H9 (cell line): Measurements from ENCODE around the gene CCR3. TPM values are rescaled to one million over a fixed set of nuclear protein-coding genes. Genes with fewer than 3 reads are reported as not detected.

Source experiments
- DNase-seq: peaks from one replicate; pipeline ENCODE4 v3.0.0-alpha.2; 2017
- H2AFZ ChIP-seq: one replicate; pipeline ENCODE4 v1.6.1; 2013; ENCODE audit warnings: mild to moderate bottlenecking, low read length, control low read depth, moderate library complexity
- H2AK5ac ChIP-seq: 2 replicates; pipeline ENCODE4 v1.6.1; 2013; ENCODE audit warnings: low read length, control low read depth, mixed read lengths; ENCODE audit not compliant: insufficient read length
- H2BK120ac ChIP-seq: one replicate; pipeline ENCODE4 v1.6.1; 2013; ENCODE audit warnings: low read depth, mild to moderate bottlenecking, low read length, control low read depth, inconsistent platforms; ENCODE audit not compliant: poor library complexity, severe bottlenecking
- H2BK12ac ChIP-seq: 2 replicates; pipeline ENCODE4 v1.6.1; 2013; ENCODE audit warnings: low read length, control low read depth, mixed read lengths, low read depth; ENCODE audit not compliant: insufficient read length
- H2BK15ac ChIP-seq: 2 replicates; pipeline ENCODE4 v1.6.1; 2013; ENCODE audit warnings: low read depth, low read length, control low read depth
- H2BK20ac ChIP-seq: one replicate; pipeline ENCODE4 v1.6.1; 2013; ENCODE audit warnings: low read depth, mild to moderate bottlenecking, low read length, control low read depth, inconsistent platforms; ENCODE audit not compliant: poor library complexity, severe bottlenecking
- H2BK5ac ChIP-seq: 2 replicates; pipeline ENCODE4 v1.6.1; 2013; ENCODE audit warnings: low read length, control low read depth, mixed read lengths; ENCODE audit not compliant: insufficient read length
- H3K14ac ChIP-seq: 2 replicates; pipeline ENCODE4 v1.6.1; 2013; ENCODE audit warnings: low read length, control low read depth; ENCODE audit not compliant: insufficient read depth
- H3K18ac ChIP-seq: 2 replicates; pipeline ENCODE4 v1.6.1; 2013; ENCODE audit warnings: low read depth, mild to moderate bottlenecking, mixed read lengths, low read length, control low read depth; ENCODE audit not compliant: insufficient read length
- H3K23ac ChIP-seq: 2 replicates; pipeline ENCODE4 v1.6.1; 2013; ENCODE audit warnings: low read length, control low read depth, mixed read lengths, low read depth; ENCODE audit not compliant: insufficient read length
- H3K23me2 ChIP-seq: 2 replicates; pipeline ENCODE4 v1.6.1; 2013; ENCODE audit warnings: low read depth, mild to moderate bottlenecking, mixed read lengths, low read length, control low read depth; ENCODE audit not compliant: insufficient read length, poor library complexity, severe bottlenecking
- H3K27ac ChIP-seq: 2 replicates; pipeline ENCODE4 v1.5.1; 2013; ENCODE audit warnings: low read length, control low read depth, mixed read lengths, low read depth; ENCODE audit not compliant: insufficient read length
- H3K27me3 ChIP-seq: 2 replicates; pipeline ENCODE4 v1.6.1; 2013; ENCODE audit warnings: low read length, control low read depth, inconsistent platforms; ENCODE audit not compliant: insufficient read depth
- H3K4ac ChIP-seq: 2 replicates; pipeline ENCODE4 v1.6.1; 2013; ENCODE audit warnings: low read depth, mild to moderate bottlenecking, control low read depth, inconsistent platforms, low read length, moderate library complexity
- H3K4me1 ChIP-seq: 2 replicates; pipeline ENCODE4 v1.6.1; 2013; ENCODE audit warnings: low read length, control low read depth, inconsistent platforms; ENCODE audit not compliant: insufficient read depth
- H3K4me2 ChIP-seq: 2 replicates; pipeline ENCODE4 v1.6.1; 2013; ENCODE audit warnings: low read length, control low read depth, mixed read lengths; ENCODE audit not compliant: insufficient read length, insufficient read depth
- H3K56ac ChIP-seq: 2 replicates; pipeline ENCODE4 v1.6.1; 2013; ENCODE audit warnings: low read depth, mild to moderate bottlenecking, mixed read lengths, low read length, control low read depth; ENCODE audit not compliant: insufficient read length
- H3K79me1 ChIP-seq: 2 replicates; pipeline ENCODE4 v1.6.1; 2013; ENCODE audit warnings: low read depth, mild to moderate bottlenecking, moderate library complexity, low read length, control low read depth, inconsistent platforms; ENCODE audit not compliant: insufficient read depth, poor library complexity, severe bottlenecking
- H3K79me2 ChIP-seq: 2 replicates; pipeline ENCODE4 v1.6.1; 2013; ENCODE audit warnings: low read length, control low read depth, inconsistent platforms; ENCODE audit not compliant: insufficient read depth
- H3K9ac ChIP-seq: 2 replicates; pipeline ENCODE4 v1.6.1; 2013; ENCODE audit warnings: low read length, control low read depth, mixed read lengths; ENCODE audit not compliant: insufficient read length; ENCODE audit errors: extremely low read depth
- H3K9me3 ChIP-seq: one replicate; pipeline ENCODE4 v1.6.1; 2013; ENCODE audit warnings: low read depth, low read length, inconsistent platforms; ENCODE audit not compliant: control insufficient read depth
- H3T11ph ChIP-seq: one replicate; pipeline ENCODE4 v1.6.1; 2013; ENCODE audit warnings: mild to moderate bottlenecking, low read length, control low read depth, inconsistent platforms
- H4K20me1 ChIP-seq: one replicate; pipeline ENCODE4 v1.6.1; 2013; ENCODE audit not compliant: control insufficient read depth, insufficient read length, insufficient read depth
- H4K5ac ChIP-seq: 2 replicates; pipeline ENCODE4 v1.6.1; 2013; ENCODE audit warnings: low read depth, mild to moderate bottlenecking, mixed read lengths, low read length, control low read depth; ENCODE audit not compliant: insufficient read length
- H4K8ac ChIP-seq: replicated peaks from 2 replicates; pipeline ENCODE4 v1.6.1; 2013; ENCODE audit warnings: low read length, control low read depth, mixed read lengths, low read depth; ENCODE audit not compliant: insufficient read length
- H4K91ac ChIP-seq: 2 replicates; pipeline ENCODE4 v1.6.1; 2013; ENCODE audit warnings: low read depth, mild to moderate bottlenecking, moderate library complexity, mixed read lengths, low read length, control low read depth; ENCODE audit not compliant: insufficient read length
- H3K27ac Mint-ChIP-seq, 3 experiments: 2 replicates in 2 of 3; 3 replicates in 1 of 3; pipeline ENCODE4 v1.8.0; 2020 to 2021; ENCODE audit warnings: mixed read lengths in 3 of 3, mild to moderate bottlenecking in 1 of 3, moderate library complexity in 1 of 3
- H3K27me3 Mint-ChIP-seq: 2 replicates; pipeline ENCODE4 v1.8.0; 2021; ENCODE audit warnings: low read depth, mild to moderate bottlenecking, moderate library complexity, mixed read lengths
- H3K36me3 Mint-ChIP-seq, 3 experiments: 2 replicates in 2 of 3; 3 replicates in 1 of 3; pipeline ENCODE4 v1.8.0; 2020 to 2021; ENCODE audit warnings: low read depth in 3 of 3, mixed read lengths in 3 of 3; ENCODE audit not compliant: insufficient read depth in 1 of 3
- H3K4me1 Mint-ChIP-seq, 2 experiments: 2 replicates each; pipeline ENCODE4 v1.8.0; 2020; ENCODE audit warnings: mixed read lengths in 2 of 2
- H3K4me3 Mint-ChIP-seq, 2 experiments: 2 replicates in 1 of 2; 3 replicates in 1 of 2; pipeline ENCODE4 v1.8.0; 2020 to 2021; ENCODE audit warnings: mild to moderate bottlenecking in 2 of 2, mixed read lengths in 2 of 2, moderate library complexity in 1 of 2
- H3K9me3 Mint-ChIP-seq, 2 experiments: 2 replicates in 1 of 2; 3 replicates in 1 of 2; pipeline ENCODE4 v1.8.0; 2020; ENCODE audit warnings: mild to moderate bottlenecking in 2 of 2, mixed read lengths in 2 of 2, moderate library complexity in 1 of 2
- CTCF ChIP-seq: fragments of 200-600 bp; sonication (generic); conservative IDR thresholded peaks from 3 replicates; pipeline ENCODE4 v1.8.0; 2021; ENCODE audit warnings: antibody characterized with exemption, mild to moderate bottlenecking
- WGBS: extraction: QIAGEN DNeasy Blood & Tissue Kit; methylation state at CpG from one replicate; pipeline ENCODE4 v1.1.7; 2013; ENCODE audit warnings: missing lambda C conversion rate, low lambda C conversion rate, mixed read lengths; ENCODE audit not compliant: insufficient read length; ENCODE audit errors: extremely low coverage; 5-methylcytosine and 5-hydroxymethylcytosine counted together
- total RNA-seq: library from RNA; stranded (reverse); gene quantifications from 2 replicates; pipeline ENCODE4 v1.2.1, GENCODE V29; 2021

CCR3 gene
- total RNA-seq, 1 experiment from 2014 or later, result not detected

DNA sequence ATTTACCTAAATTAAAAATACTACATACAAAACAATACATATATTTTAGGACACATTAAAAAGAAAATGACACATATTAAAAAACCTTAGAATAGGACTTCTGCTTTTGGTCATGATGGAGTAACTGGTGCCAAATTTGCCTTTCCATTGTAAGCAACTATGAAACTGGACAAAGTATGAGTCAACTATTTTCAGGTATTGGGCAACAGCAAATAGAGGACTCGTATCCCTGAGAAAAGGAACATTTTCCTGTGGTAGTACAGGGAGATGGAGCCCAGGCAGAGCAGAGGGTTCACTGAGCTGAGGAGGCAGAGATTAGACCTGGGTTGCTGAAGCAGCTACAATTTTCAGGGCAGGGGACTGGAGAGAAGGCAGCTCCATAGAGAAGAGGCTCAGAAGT, 48.8 kb upstream of the CCR3 start:
- WGBS, result no CpG with 5 or more reads among the region's 1 CpG
- H2BK12ac ChIP-seq, result no peak overlapping the region
- no peak overlapping the region for H4K8ac ChIP-seq
- no peak overlapping the region for H2AFZ ChIP-seq
- H3K23me2 ChIP-seq, result no peaks in the 10 kb centered on the region
- H3T11ph ChIP-seq, result no peak overlapping the region
- no peak overlapping the region for H3K18ac ChIP-seq
- no peaks in the 10 kb centered on the region for H3K4me1 Mint-ChIP-seq
- no peaks in the 10 kb centered on the region for H3K79me1 ChIP-seq
- no peak overlapping the region for H3K56ac ChIP-seq
- no peaks in the 10 kb centered on the region for H3K27me3 ChIP-seq
- H3K27ac ChIP-seq, result no peak overlapping the region
- peaks cover 17 to 25% of the 10 kb centered on the region in 2 experiments for H3K9me3 Mint-ChIP-seq
- no peak overlapping the region for H2BK5ac ChIP-seq
- no peaks in the 10 kb centered on the region for H3K9me3 ChIP-seq
- H3K27me3 Mint-ChIP-seq, result no peaks in the 10 kb centered on the region
- H3K23ac ChIP-seq, result no peak overlapping the region
- no peak for TF ChIP-seq CTCF
- no peak overlapping the region for H3K4me2 ChIP-seq
- DNase-seq, result no peak
- no peak overlapping the region for H2BK120ac ChIP-seq
- H3K27ac Mint-ChIP-seq, result no peak overlapping the region
- H3K14ac ChIP-seq, result no peak overlapping the region
- H4K91ac ChIP-seq, result no peak overlapping the region
- H3K9ac ChIP-seq, result no peak overlapping the region
- no peaks in the 10 kb centered on the region for H4K20me1 ChIP-seq
- peaks cover 0 to 17% (median 2%) of the 10 kb centered on the region in 3 experiments; a peak in 4 of 7 replicates for H3K36me3 Mint-ChIP-seq
- no peak overlapping the region for H2AK5ac ChIP-seq
- H3K4me3 Mint-ChIP-seq, result no peak overlapping the region
- no peak overlapping the region for H2BK20ac ChIP-seq
- no peaks in the 10 kb centered on the region for H3K4me1 ChIP-seq
- H3K4ac ChIP-seq, result no peak overlapping the region
- H4K5ac ChIP-seq, result no peak overlapping the region
- H2BK15ac ChIP-seq, result no peak overlapping the region
- no peaks in the 10 kb centered on the region for H3K79me2 ChIP-seq
